Measurements from ENCODE around the gene SPTA1. TPM values are rescaled to one million over a fixed set of nuclear protein-coding genes. Genes with fewer than 3 reads are reported as not detected.

Gene SPTA1
- polyA plus RNA-seq, 1 donor (not counting 4 experiments of a cell fraction or from before 2014, with no cell fraction given), result not detected

DNA sequence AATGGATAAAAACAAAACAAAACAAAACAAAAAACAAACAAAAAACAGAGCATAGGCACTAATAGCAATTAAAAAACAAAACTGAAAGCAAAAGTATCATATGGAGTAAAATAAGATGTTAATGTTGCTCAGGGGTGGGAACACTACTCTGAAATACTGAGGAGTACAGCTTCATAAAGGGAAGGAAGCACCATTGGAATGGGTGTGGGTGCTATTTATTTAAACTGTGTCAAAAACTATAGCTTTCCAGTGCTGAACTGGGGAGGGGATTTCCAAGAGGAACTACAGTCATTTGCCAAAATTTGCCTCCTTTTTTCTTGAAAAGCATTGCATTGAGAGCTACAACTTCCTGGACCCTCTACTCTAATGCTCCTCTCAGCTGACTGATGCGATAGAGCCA is 40.0 kb downstream of the SPTA1 start:
- Histone ChIP-seq H3K36me3 (ENCODE audit: control insufficient read depth in 2 of 2, extremely low read depth in 1 of 2, insufficient read depth in 2 of 2, low read length in 2 of 2) (no peaks in the 10 kb centered on the region), H4K20me1 (ENCODE audit: control insufficient read depth, extremely low read depth, insufficient read depth, low read length) (no peaks in the 10 kb centered on the region), H3K4me1 (ENCODE audit: control insufficient read depth, extremely low read depth, insufficient read depth, low read length) (no peaks in the 10 kb centered on the region), H3K27me3 (ENCODE audit: control insufficient read depth, extremely low read depth, insufficient read depth, low read length) (no peaks in the 10 kb centered on the region), H3K27ac (ENCODE audit: control insufficient read depth, insufficient read depth, low read length) (no peak overlapping the region), H3K9me1 (ENCODE audit: control insufficient read depth, extremely low read depth, insufficient read depth, low read length) (no peaks in the 10 kb centered on the region), H3K4me3 (ENCODE audit: control insufficient read depth in 2 of 3, extremely low read depth in 1 of 3, insufficient read depth in 2 of 3, low read depth in 1 of 3, low read length in 3 of 3) (no peak overlapping the region), H3K79me2 (ENCODE audit: control insufficient read depth, insufficient read depth, low read length) (no peaks in the 10 kb centered on the region), H3K4me2 (ENCODE audit: control insufficient read depth, extremely low read depth, insufficient read depth, low read depth, low read length) (no peak overlapping the region), H3K9ac (ENCODE audit: control insufficient read depth, extremely low read depth, insufficient read depth, low read length) (no peak overlapping the region), H2AFZ (ENCODE audit: control insufficient read depth, low read length) (no peak overlapping the region), H3K9me3 (ENCODE audit: control insufficient read depth, low read depth, low read length) (no peaks in the 10 kb centered on the region)
- FAIRE-seq, result no peak
- no peak for DNase-seq (ENCODE audit: low read depth, low spot score)
- TF ChIP-seq, protein P1, sequence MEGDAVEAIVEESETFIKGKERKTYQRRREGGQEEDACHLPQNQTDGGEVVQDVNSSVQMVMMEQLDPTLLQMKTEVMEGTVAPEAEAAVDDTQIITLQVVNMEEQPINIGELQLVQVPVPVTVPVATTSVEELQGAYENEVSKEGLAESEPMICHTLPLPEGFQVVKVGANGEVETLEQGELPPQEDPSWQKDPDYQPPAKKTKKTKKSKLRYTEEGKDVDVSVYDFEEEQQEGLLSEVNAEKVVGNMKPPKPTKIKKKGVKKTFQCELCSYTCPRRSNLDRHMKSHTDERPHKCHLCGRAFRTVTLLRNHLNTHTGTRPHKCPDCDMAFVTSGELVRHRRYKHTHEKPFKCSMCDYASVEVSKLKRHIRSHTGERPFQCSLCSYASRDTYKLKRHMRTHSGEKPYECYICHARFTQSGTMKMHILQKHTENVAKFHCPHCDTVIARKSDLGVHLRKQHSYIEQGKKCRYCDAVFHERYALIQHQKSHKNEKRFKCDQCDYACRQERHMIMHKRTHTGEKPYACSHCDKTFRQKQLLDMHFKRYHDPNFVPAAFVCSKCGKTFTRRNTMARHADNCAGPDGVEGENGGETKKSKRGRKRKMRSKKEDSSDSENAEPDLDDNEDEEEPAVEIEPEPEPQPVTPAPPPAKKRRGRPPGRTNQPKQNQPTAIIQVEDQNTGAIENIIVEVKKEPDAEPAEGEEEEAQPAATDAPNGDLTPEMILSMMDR (optimal IDR thresholded peaks at IDR 0.05 in 1 of 3, IDR thresholded peaks at IDR 0.05 in 1 of 3, conservative IDR thresholded peaks at IDR 0.05 in 1 of 3; ENCODE audit: extremely low read depth in 1 of 3, insufficient read depth in 2 of 3, low read length in 3 of 3), result no peak
- no peak for TF ChIP-seq EZH2 (IDR thresholded peaks at IDR 0.05; ENCODE audit: low read length)
- dilution Hi-C loops (cut with MboI; ENCODE audit: extremely low pct_ligation_motif_present, low sequenced_read_pairs), result no loop called here

DNA sequence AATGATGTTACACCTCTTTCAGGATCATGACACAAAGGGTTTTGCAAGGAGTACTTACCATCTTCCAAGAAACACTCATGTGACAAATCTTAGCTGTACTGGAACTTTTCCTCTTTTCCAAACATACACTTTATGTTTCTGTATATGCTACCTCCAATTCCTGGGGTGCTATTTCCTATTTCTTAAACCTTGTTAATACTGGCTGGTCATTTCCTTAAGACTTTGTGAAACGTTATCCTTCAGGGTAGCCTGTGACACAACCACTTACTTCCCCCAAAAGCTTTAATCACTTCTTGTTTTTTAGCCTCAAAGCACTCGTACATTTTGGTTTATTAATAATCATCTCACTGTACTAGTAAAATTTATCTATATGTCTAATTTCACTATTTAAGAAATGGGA is 42.1 kb downstream of the SPTA1 start:
- TF ChIP-seq, protein P1 (optimal IDR thresholded peaks at IDR 0.05 in 1 of 3, IDR thresholded peaks at IDR 0.05 in 1 of 3, conservative IDR thresholded peaks at IDR 0.05 in 1 of 3; ENCODE audit: extremely low read depth in 1 of 3, insufficient read depth in 2 of 3, low read length in 3 of 3), result no peak
- no peak for TF ChIP-seq EZH2 (IDR thresholded peaks at IDR 0.05; ENCODE audit: low read length)
- Histone ChIP-seq H4K20me1 (ENCODE audit: control insufficient read depth, extremely low read depth, insufficient read depth, low read length) (no peaks in the 10 kb centered on the region), H3K4me3 (ENCODE audit: control insufficient read depth in 2 of 3, extremely low read depth in 1 of 3, insufficient read depth in 2 of 3, low read depth in 1 of 3, low read length in 3 of 3) (no peak overlapping the region), H3K4me2 (ENCODE audit: control insufficient read depth, extremely low read depth, insufficient read depth, low read depth, low read length) (no peak overlapping the region), H3K27me3 (ENCODE audit: control insufficient read depth, extremely low read depth, insufficient read depth, low read length) (no peaks in the 10 kb centered on the region), H3K9me3 (ENCODE audit: control insufficient read depth, low read depth, low read length) (no peaks in the 10 kb centered on the region), H3K9me1 (ENCODE audit: control insufficient read depth, extremely low read depth, insufficient read depth, low read length) (no peaks in the 10 kb centered on the region), H3K79me2 (ENCODE audit: control insufficient read depth, insufficient read depth, low read length) (no peaks in the 10 kb centered on the region), H3K9ac (ENCODE audit: control insufficient read depth, extremely low read depth, insufficient read depth, low read length) (no peak overlapping the region), H3K27ac (ENCODE audit: control insufficient read depth, insufficient read depth, low read length) (no peak overlapping the region), H3K4me1 (ENCODE audit: control insufficient read depth, extremely low read depth, insufficient read depth, low read length) (no peaks in the 10 kb centered on the region), H3K36me3 (ENCODE audit: control insufficient read depth in 2 of 2, extremely low read depth in 1 of 2, insufficient read depth in 2 of 2, low read length in 2 of 2) (no peaks in the 10 kb centered on the region), H2AFZ (ENCODE audit: control insufficient read depth, low read length) (no peak overlapping the region)
- dilution Hi-C loops (cut with MboI; ENCODE audit: extremely low pct_ligation_motif_present, low sequenced_read_pairs), result no loop called here
- no peak for DNase-seq (ENCODE audit: low read depth, low spot score)
- FAIRE-seq, result no peak
